ENCODE measurements around the gene TRAF6. TPM values are rescaled to one million over a fixed set of nuclear protein-coding genes. Genes with fewer than 3 reads are reported as not detected.

Gene TRAF6
- total and polyA plus RNA-seq, 9 of the 15 experiments (the other 6 are each of a cell fraction or from before 2014, with no cell fraction given), result 2.0 to 13.1 (median 8.2) TPM

DNA sequence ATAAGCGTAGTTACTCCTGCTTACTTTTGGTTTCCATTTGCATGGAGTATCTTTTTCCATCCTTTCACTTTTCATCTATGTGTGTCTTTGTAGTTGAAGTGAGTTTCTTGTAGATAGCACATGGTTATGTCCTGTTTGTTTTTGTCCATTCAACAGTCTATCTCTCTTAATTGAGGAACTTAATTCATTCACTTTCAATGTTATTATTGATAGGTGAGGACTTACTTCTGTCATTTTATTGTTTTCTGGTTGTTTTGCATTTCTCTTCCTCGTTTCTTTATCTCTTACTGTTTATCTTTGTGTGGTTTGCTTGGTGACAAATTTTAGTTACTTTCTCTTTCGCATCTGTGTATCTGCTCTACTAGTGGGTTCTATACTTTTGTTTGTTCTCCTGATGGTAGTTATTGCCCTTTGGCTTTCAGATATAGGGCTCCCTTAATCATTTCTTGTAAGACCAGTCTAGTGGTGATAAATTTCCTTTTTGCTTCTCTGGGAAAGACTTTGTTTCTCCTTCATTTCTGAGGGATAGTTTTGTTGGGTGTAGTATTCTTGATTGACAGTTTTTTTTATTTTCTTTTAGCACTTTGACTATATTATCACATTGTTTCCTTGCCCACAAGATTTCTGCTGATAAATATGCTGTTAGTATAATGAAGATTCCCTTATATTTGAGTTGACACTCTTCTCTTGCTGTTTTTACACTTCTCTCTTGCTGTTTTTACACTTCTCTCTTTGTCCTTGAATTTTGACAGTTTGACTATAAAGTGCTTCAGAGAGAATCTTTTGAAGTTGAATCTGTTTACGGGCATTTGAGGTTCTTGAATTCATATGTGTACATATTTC lies 48.7 kb upstream of the TRAF6 start (continued):
- TF ChIP-seq CHD4 (IDR thresholded peaks at IDR 0.05; ENCODE audit: insufficient read depth, insufficient replicate concordance, low read depth, low read length, poor library complexity, severe bottlenecking), result no peak
- no peak for TF ChIP-seq CREB1 (IDR thresholded peaks at IDR 0.05)
- no peak for TF ChIP-seq CREB1 (CRISPR knock-in tag; IDR thresholded peaks at IDR 0.05)
- TF ChIP-seq FOXA3 (CRISPR knock-in tag; conservative IDR thresholded peaks at IDR 0.05 in 1 of 2, IDR thresholded peaks at IDR 0.05 in 1 of 2), result peak in 1 of 2 experiments; percentile 43; a peak in 1 of 4 replicates
- TF ChIP-seq, protein P1, sequence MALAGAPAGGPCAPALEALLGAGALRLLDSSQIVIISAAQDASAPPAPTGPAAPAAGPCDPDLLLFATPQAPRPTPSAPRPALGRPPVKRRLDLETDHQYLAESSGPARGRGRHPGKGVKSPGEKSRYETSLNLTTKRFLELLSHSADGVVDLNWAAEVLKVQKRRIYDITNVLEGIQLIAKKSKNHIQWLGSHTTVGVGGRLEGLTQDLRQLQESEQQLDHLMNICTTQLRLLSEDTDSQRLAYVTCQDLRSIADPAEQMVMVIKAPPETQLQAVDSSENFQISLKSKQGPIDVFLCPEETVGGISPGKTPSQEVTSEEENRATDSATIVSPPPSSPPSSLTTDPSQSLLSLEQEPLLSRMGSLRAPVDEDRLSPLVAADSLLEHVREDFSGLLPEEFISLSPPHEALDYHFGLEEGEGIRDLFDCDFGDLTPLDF (CRISPR knock-in tag; IDR thresholded peaks at IDR 0.05), result no peak
- TF ChIP-seq, protein P2, sequence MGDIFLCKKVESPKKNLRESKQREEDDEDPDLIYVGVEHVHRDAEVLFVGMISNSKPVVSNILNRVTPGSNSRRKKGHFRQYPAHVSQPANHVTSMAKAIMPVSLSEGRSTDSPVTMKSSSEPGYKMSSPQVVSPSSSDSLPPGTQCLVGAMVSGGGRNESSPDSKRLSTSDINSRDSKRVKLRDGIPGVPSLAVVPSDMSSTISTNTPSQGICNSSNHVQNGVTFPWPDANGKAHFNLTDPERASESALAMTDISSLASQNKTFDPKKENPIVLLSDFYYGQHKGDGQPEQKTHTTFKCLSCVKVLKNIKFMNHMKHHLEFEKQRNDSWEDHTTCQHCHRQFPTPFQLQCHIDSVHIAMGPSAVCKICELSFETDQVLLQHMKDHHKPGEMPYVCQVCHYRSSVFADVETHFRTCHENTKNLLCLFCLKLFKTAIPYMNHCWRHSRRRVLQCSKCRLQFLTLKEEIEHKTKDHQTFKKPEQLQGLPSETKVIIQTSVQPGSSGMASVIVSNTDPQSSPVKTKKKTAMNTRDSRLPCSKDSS (IDR thresholded peaks at IDR 0.05; ENCODE audit: low read depth, partially characterized antibody), result no peak
- TF ChIP-seq, protein P3, sequence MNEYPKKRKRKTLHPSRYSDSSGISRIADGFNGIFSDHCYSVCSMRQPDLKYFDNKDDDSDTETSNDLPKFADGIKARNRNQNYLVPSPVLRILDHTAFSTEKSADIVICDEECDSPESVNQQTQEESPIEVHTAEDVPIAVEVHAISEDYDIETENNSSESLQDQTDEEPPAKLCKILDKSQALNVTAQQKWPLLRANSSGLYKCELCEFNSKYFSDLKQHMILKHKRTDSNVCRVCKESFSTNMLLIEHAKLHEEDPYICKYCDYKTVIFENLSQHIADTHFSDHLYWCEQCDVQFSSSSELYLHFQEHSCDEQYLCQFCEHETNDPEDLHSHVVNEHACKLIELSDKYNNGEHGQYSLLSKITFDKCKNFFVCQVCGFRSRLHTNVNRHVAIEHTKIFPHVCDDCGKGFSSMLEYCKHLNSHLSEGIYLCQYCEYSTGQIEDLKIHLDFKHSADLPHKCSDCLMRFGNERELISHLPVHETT (CRISPR knock-in tag; conservative IDR thresholded peaks at IDR 0.05 in 1 of 2, IDR thresholded peaks at IDR 0.05 in 1 of 2), result peak in 1 of 2 experiments; percentile 61; a peak in 1 of 4 replicates
- TF ChIP-seq TARDBP (IDR thresholded peaks at IDR 0.05), result no peak
- TF ChIP-seq ZFP1 (CRISPR knock-in tag; IDR thresholded peaks at IDR 0.05), result peak; percentile 92
- no peak for TF ChIP-seq ZNF668 (CRISPR knock-in tag; IDR thresholded peaks at IDR 0.05)
- TF ChIP-seq CREBBP (IDR thresholded peaks at IDR 0.05; ENCODE audit: low read depth, low read length), result no peak
- 0 out of 2 replicates have a peak, but pooled peaks have one; percentile 22 for TF ChIP-seq DDX20 (tag; IDR thresholded peaks at IDR 0.05; ENCODE audit: low read depth)
- no peak for TF ChIP-seq SMAD4 (CRISPR knock-in tag; conservative IDR thresholded peaks at IDR 0.05)
